ENCODE data around the gene P2RX7. TPM values are rescaled to one million over a fixed set of nuclear protein-coding genes. Genes with fewer than 3 reads are reported as not detected.

The P2RX7 gene
- polyA plus RNA-seq, 6 donors from 2014 or later: 0.10 to 3.2 (median 1.4) TPM

- DNase-seq (no peak), ATAC-seq (ENCODE audit: low read depth in 2 of 2) (no peak)
- Mint-ChIP-seq H3K36me3 (peaks cover 0 to 5% of the 10 kb centered on the region in 2 donors), H3K27ac (peak overlapping the region in 3 of 6 donors; percentile 2 to 84 (median 39)), H3K9me3 (no peaks in the 10 kb centered on the region), H3K4me1 (peaks cover 3 to 11% (median 10%) of the 10 kb centered on the region in 3 donors), H3K27me3 (no peaks in the 10 kb centered on the region), H3K4me3 (no peak overlapping the region)
Measured at GRCh38 chr12:121175383-121176119, 42.9 kb downstream of the P2RX7 start.

DNA sequence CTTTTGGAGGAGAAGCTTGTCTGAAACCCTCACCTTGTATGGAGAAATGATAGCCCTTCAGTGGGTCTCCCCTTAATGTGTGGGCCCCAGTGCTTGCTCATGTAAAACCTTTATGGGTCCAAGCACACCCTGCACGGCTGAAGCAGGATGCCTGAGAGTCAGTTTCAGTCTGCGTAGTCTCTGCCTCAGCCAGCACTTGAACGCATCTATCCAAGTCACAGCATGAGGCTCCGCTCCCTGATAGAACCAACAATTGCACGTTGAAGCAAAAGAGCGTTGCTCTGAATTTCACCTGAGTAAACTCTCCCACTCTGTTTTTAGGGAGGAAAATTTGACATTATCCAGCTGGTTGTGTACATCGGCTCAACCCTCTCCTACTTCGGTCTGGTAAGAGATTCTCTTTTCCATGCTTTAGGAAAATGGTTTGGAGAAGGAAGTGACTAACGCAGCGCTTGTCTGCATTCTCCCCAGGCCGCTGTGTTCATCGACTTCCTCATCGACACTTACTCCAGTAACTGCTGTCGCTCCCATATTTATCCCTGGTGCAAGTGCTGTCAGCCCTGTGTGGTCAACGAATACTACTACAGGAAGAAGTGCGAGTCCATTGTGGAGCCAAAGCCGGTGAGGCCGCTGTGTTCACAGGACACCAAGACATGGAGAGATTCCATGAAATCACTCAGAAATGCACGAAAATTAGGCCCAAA, 44.3 kb downstream of the P2RX7 start:
- Mint-ChIP-seq H3K4me3 (no peak overlapping the region), H3K4me1 (peaks cover 3 to 11% (median 10%) of the 10 kb centered on the region in 3 donors), H3K27ac (peak overlapping the region in 1 of 6 donors; percentile 6), H3K36me3 (peaks cover 0 to 5% of the 10 kb centered on the region in 2 donors), H3K27me3 (no peaks in the 10 kb centered on the region), H3K9me3 (peaks cover 0 to under 1% (median 0%) of the 10 kb centered on the region in 7 donors)
- ATAC-seq (ENCODE audit: low read depth in 2 of 2) (no peak), DNase-seq (no peak)

DNA sequence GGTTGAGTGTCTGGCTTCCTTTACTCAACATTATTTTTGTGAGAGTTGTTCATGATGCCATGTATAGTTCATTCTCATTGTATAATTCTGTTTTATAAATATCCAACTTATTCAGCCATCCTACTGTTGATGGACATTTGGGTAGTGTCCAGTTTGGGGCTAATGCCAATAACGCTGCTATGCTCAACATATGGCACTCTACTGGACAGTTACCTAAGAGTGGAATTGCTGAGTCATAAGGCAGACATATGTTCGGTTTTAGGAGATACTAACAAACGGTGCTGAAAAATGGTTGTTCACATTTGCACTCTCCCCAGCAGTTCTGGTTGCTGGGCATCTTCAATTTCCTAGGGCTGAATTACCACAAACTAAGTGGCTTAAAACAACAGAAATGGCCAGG, 48.5 kb downstream of the P2RX7 start:
- Mint-ChIP-seq H3K27ac (no peak overlapping the region), H3K36me3 (peaks cover 0 to under 1% of the 10 kb centered on the region in 2 donors), H3K9me3 (peaks cover 0 to 3% (median 0%) of the 10 kb centered on the region in 7 donors), H3K27me3 (no peaks in the 10 kb centered on the region), H3K4me1 (peaks cover 7 to 12% (median 12%) of the 10 kb centered on the region in 3 donors), H3K4me3 (no peak overlapping the region)
- DNase-seq (no peak), ATAC-seq (ENCODE audit: low read depth in 2 of 2) (no peak)

DNA sequence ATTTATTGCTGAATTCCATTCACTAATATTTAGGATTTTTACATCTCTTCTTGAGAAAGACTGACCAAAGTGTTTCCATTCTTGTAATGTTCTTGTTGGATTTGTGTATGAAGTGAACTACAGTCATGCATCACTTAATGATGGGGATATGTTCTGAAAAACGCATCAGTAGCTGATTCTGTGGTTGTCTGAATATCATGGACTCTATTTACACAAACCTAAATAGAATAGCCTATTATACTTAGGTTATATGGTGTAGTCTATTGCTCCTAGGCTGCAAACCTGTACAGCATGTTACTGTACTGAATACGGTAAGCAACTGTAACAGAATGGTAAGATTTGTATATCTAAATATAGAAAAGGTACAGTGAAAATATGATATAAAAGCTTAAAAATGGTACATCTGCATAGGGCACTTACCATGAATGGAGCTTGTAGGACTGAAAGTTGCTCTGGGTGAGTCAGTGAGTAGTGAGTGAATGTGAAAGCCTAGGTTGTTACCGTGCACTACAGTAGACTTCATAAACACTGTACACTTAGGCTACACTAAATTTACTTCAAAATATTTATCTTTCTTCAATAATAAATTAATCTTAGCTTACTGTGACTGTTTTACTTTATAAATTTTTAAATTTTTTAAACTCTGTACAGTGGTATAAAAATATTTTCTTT, 49.7 kb downstream of the P2RX7 start:
- no peak for DNase-seq
- peaks cover 7 to 12% (median 11%) of the 10 kb centered on the region in 3 donors for H3K4me1 Mint-ChIP-seq
- H3K4me3 Mint-ChIP-seq: no peak overlapping the region
- no peak overlapping the region for H3K27ac Mint-ChIP-seq
- no peaks in the 10 kb centered on the region for H3K36me3 Mint-ChIP-seq
- H3K9me3 Mint-ChIP-seq: peaks cover 0 to 3% (median 0%) of the 10 kb centered on the region in 7 donors
- no peaks in the 10 kb centered on the region for H3K27me3 Mint-ChIP-seq
- ATAC-seq (ENCODE audit: low read depth in 2 of 2): no peak

- H3K9me3 Mint-ChIP-seq: peaks cover 0 to 3% (median 0%) of the 10 kb centered on the region in 7 donors
- H3K27me3 Mint-ChIP-seq: no peaks in the 10 kb centered on the region
- H3K27ac Mint-ChIP-seq: peak overlapping the region in 2 of 6 donors; percentile 14 to 85
- H3K4me3 Mint-ChIP-seq: no peak overlapping the region
- no peaks in the 10 kb centered on the region for H3K36me3 Mint-ChIP-seq
- ATAC-seq (ENCODE audit: low read depth in 2 of 2) (no peak), DNase-seq (no peak)
- peaks cover 7 to 12% (median 11%) of the 10 kb centered on the region in 3 donors for H3K4me1 Mint-ChIP-seq
Measured at GRCh38 chr12:121184425-121184824, 51.7 kb downstream of the P2RX7 start.

- no peaks in the 10 kb centered on the region for H3K36me3 Mint-ChIP-seq
- ATAC-seq (ENCODE audit: low read depth in 2 of 2): peak; percentile 95 to 96
- H3K4me3 Mint-ChIP-seq: peak overlapping the region in 4 of 8 donors; percentile 19 to 57 (median 28)
- H3K27me3 Mint-ChIP-seq: no peaks in the 10 kb centered on the region
- DNase-seq: peak; percentile 34
- peaks cover 0 to 3% (median 0%) of the 10 kb centered on the region in 7 donors for H3K9me3 Mint-ChIP-seq
- H3K4me1 Mint-ChIP-seq: peaks cover 7 to 12% (median 11%) of the 10 kb centered on the region in 3 donors
- peak overlapping the region in 5 of 6 donors; percentile 59 to 89 (median 85) for H3K27ac Mint-ChIP-seq
Measured at GRCh38 chr12:121184984-121185889, 52.6 kb downstream of the P2RX7 start.

DNA sequence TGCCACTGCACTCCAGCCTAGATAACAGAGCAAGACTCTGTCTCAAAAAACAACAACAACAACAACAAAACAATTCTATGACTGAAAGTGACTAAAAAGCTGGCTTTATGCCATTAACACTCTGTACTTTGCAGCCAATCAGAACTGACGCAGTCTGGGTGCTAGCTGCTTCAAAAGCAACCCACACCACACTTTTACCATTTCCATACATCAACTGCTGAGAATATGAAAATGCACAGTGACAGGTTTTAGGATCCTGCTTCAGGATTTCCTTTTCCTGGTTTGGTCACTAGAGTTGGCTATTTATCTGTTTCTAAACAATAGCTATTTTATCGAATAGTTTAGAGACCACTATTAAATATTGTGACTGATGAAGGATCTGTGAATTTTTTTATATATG, 54.1 kb downstream of the P2RX7 start:
- no peak for DNase-seq
- peaks cover 0 to 3% (median 0%) of the 10 kb centered on the region in 7 donors for H3K9me3 Mint-ChIP-seq
- peaks cover 11 to 12% (median 11%) of the 10 kb centered on the region in 3 donors for H3K4me1 Mint-ChIP-seq
- H3K36me3 Mint-ChIP-seq: no peaks in the 10 kb centered on the region
- ATAC-seq (ENCODE audit: low read depth in 2 of 2): no peak
- H3K27me3 Mint-ChIP-seq: no peaks in the 10 kb centered on the region
- no peak overlapping the region for H3K27ac Mint-ChIP-seq
- no peak overlapping the region for H3K4me3 Mint-ChIP-seq

DNA sequence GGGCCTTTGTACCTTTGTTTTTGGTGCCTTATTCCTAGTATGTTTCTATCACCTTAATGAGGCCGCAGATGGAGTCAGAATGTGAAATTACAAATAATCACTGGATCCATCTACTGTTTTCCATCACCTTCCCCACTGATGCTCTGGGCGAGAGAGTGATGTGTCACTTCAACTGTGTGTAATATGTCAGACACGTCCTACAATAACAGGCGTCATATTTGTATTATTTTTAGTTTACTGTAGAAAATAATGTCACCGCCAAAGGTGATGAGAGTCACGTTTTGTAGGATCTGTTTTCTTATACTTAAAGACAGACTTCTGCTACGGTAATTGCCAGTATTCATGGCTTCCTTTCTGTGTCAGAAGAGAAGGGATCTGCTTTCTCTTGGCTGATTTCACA, 54.8 kb downstream of the P2RX7 start:
- H3K9me3 Mint-ChIP-seq: no peaks in the 10 kb centered on the region
- H3K4me3 Mint-ChIP-seq: no peak overlapping the region
- H3K4me1 Mint-ChIP-seq: peaks cover 11 to 12% (median 11%) of the 10 kb centered on the region in 3 donors
- DNase-seq (no peak), ATAC-seq (ENCODE audit: low read depth in 2 of 2) (no peak)
- H3K27ac Mint-ChIP-seq: no peak overlapping the region
- no peaks in the 10 kb centered on the region for H3K27me3 Mint-ChIP-seq
- no peaks in the 10 kb centered on the region for H3K36me3 Mint-ChIP-seq

DNA sequence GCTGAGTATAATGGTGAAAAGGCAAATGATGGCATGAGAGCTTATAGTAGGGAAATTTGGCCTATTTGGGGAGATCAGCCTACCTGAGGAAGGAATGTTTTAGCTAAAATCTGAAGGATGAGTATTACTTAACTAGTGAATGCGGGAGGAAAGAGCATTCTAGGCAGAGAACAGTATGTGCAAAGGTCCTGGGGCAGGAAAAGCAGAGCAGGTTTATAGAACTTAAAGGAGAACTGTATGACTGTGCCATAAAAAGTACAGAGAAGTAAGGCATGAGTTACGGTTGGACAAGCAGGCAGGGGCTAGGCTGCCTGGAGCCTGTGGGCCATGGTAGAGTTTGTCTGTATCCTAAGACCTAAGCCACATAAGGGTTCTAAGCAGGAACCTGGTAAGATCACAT, 55.6 kb downstream of the P2RX7 start:
- Mint-ChIP-seq H3K9me3 (no peaks in the 10 kb centered on the region), H3K27ac (no peak overlapping the region), H3K36me3 (no peaks in the 10 kb centered on the region), H3K4me1 (peaks cover 11 to 12% (median 11%) of the 10 kb centered on the region in 3 donors), H3K27me3 (no peaks in the 10 kb centered on the region), H3K4me3 (no peak overlapping the region)
- ATAC-seq (ENCODE audit: low read depth in 2 of 2) (no peak), DNase-seq (no peak)

- Mint-ChIP-seq H3K27ac (no peak overlapping the region), H3K36me3 (no peaks in the 10 kb centered on the region)
- no peak for ATAC-seq (ENCODE audit: low read depth in 2 of 2)
Measured at GRCh38 chr12:121189131-121189530, 56.5 kb downstream of the P2RX7 start.

DNA sequence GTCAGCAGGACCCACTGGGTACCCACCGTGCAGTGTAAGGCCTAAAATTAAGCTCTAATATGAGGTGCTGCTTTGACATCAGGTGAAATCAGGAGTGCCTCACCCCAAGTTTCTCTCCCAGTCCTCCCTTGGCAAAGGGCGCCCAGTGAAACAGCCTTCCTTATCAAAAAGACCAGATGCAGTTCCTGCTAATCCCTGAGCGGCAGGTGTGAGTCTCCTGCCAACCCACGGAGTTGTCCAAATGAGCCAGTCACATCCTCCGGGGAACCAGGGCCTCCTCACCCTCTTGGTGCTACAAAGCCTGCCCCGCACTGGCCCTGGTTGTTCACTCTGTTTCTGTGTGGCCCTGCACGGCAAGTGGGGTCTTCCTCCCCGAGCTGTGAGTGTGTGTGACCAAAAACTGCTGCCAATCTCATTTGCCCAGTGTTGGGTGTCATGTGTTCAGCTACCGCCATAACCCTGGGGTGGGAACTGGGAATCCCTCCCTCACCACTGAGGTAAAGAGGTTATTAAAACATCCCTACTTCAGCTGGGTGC, 57.0 kb downstream of the P2RX7 start:
- H3K4me1 Mint-ChIP-seq: peaks cover 11 to 12% (median 11%) of the 10 kb centered on the region in 3 donors
- peak overlapping the region in 1 of 8 donors; percentile 16 for H3K4me3 Mint-ChIP-seq
- no peaks in the 10 kb centered on the region for H3K27me3 Mint-ChIP-seq
- ATAC-seq (ENCODE audit: low read depth in 2 of 2) (no peak), DNase-seq (no peak)
- no peak overlapping the region for H3K27ac Mint-ChIP-seq
- no peaks in the 10 kb centered on the region for H3K36me3 Mint-ChIP-seq
- H3K9me3 Mint-ChIP-seq: no peaks in the 10 kb centered on the region

More at GRCh38 chr12:121189131-121189530, 56.5 kb downstream of the P2RX7 start:
- no peak for DNase-seq
- Mint-ChIP-seq H3K27me3 (no peaks in the 10 kb centered on the region), H3K9me3 (no peaks in the 10 kb centered on the region), H3K4me1 (peaks cover 11 to 12% (median 11%) of the 10 kb centered on the region in 3 donors), H3K4me3 (no peak overlapping the region)

GRCh38 chr12:121190523-121191031, 57.9 kb downstream of the P2RX7 start:
- Mint-ChIP-seq H3K9me3 (no peaks in the 10 kb centered on the region), H3K4me3 (no peak overlapping the region), H3K4me1 (peaks cover 4 to 5% (median 5%) of the 10 kb centered on the region in 3 donors), H3K27ac (no peak overlapping the region), H3K36me3 (no peaks in the 10 kb centered on the region), H3K27me3 (no peaks in the 10 kb centered on the region)
- no peak for DNase-seq
- ATAC-seq (ENCODE audit: low read depth in 2 of 2): peak; percentile 46 to 48
